ENCODE results near the gene COBL.

COBL gene

DNA sequence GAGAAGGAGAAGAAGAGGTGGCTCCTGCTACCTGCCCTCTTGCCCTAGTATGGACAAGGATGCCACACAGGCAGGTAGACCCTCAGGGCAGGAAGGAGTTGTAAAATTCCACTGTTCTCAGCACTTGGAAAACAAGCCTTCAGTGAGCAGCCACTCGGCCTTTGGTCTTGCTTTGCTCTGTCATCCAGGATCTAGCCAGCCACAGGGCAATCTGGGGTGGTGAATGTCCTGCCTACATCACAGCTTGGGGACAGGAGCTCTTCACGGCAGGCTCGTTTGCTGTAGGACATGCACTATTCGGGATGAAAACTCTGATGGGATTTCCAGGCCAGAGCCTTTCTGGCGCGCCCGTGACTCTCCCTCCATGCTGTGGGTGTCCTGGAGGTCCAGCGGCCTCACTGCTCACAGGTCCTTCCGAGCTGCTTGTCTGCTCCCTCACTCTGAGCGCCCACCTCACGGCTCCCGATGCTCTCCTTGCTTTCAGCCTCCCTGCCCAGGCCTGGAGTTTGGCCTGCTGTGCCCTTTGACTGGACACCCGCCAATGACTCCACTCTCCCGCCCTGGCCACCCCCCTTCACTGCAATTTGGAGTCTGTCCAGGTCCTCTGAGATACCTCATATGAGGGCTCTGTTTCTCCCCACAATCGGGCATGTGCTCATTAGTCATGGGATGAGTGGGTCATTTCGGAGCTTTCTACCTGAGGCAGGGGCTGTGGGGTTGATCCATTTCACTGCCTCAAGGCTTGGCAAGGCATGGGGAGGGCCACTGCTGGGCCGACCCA is 306.7 kb downstream of the COBL start:
- TF ChIP-seq TAF1 (IDR thresholded peaks at IDR 0.05; ENCODE audit: borderline replicate concordance, insufficient read depth, low read length) (no peak), POLR2AphosphoS5 (IDR thresholded peaks at IDR 0.05; ENCODE audit: low read depth, low read length) (no peak), FOXP2 (optimal IDR thresholded peaks at IDR 0.05; ENCODE audit: borderline replicate concordance, extremely low read depth, extremely low read length, insufficient read depth) (no peak), SIN3A (IDR thresholded peaks at IDR 0.05; ENCODE audit: borderline replicate concordance, insufficient read depth, low read length) (no peak)
- TF ChIP-seq, protein P1, sequence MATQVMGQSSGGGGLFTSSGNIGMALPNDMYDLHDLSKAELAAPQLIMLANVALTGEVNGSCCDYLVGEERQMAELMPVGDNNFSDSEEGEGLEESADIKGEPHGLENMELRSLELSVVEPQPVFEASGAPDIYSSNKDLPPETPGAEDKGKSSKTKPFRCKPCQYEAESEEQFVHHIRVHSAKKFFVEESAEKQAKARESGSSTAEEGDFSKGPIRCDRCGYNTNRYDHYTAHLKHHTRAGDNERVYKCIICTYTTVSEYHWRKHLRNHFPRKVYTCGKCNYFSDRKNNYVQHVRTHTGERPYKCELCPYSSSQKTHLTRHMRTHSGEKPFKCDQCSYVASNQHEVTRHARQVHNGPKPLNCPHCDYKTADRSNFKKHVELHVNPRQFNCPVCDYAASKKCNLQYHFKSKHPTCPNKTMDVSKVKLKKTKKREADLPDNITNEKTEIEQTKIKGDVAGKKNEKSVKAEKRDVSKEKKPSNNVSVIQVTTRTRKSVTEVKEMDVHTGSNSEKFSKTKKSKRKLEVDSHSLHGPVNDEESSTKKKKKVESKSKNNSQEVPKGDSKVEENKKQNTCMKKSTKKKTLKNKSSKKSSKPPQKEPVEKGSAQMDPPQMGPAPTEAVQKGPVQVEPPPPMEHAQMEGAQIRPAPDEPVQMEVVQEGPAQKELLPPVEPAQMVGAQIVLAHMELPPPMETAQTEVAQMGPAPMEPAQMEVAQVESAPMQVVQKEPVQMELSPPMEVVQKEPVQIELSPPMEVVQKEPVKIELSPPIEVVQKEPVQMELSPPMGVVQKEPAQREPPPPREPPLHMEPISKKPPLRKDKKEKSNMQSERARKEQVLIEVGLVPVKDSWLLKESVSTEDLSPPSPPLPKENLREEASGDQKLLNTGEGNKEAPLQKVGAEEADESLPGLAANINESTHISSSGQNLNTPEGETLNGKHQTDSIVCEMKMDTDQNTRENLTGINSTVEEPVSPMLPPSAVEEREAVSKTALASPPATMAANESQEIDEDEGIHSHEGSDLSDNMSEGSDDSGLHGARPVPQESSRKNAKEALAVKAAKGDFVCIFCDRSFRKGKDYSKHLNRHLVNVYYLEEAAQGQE (IDR thresholded peaks at IDR 0.05; ENCODE audit: insufficient read depth in 1 of 2, low read depth in 2 of 2, low read length in 2 of 2) = no peak

DNA sequence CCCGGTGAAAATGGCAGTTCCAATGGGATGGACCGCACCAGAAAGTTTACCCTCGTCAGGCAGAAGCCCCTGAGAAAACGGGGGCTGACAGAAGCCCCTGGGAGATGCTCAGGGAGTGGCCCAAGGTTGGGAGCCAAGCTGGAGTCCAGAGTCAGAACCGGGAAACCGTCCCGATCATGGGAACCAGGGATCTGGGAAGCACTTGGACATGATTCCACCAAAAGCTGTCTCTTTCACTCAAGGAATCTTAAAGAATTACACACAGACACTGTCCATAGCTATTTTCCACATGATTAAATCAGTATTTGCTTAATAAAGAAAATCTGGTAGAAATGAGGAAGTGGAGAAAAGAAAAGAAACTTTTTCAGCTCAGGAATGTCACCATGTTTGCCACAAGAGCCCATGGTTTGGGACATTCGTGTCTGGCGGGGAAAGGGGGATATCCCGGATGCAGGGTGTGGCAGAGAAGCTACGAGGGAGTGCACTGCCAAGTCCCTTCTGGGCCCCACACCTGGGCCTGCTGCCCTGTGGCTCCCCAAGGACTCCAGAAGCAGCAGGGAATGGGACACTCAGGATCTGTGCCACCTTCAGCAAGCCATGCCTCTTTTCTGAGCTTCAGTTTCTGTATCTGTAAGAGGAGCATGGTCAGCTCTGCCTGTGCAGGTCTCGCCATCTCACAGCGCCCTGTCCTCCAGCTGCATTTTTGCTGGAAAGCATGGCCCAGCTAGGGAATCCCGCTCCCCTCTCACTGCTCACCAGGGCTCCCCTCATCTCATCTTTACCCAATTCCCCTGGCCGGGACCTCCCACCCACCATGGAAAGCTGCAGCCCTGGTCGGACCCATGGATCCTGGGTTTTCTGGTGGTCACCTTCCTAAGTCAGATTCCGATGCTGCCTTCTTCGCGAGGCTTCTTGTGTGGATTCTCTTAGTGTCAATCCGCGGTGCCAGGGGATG is 308.8 kb downstream of the COBL start:
- no peak for TF ChIP-seq FOXP2 (optimal IDR thresholded peaks at IDR 0.05; ENCODE audit: borderline replicate concordance, extremely low read depth, extremely low read length, insufficient read depth)
- TF ChIP-seq TAF1 (IDR thresholded peaks at IDR 0.05; ENCODE audit: borderline replicate concordance, insufficient read depth, low read length) = no peak
- TF ChIP-seq SIN3A (IDR thresholded peaks at IDR 0.05; ENCODE audit: borderline replicate concordance, insufficient read depth, low read length) = no peak
- TF ChIP-seq, protein P1 (IDR thresholded peaks at IDR 0.05; ENCODE audit: insufficient read depth in 1 of 2, low read depth in 2 of 2, low read length in 2 of 2) = no peak
- TF ChIP-seq POLR2AphosphoS5 (IDR thresholded peaks at IDR 0.05; ENCODE audit: low read depth, low read length) = no peak

DNA sequence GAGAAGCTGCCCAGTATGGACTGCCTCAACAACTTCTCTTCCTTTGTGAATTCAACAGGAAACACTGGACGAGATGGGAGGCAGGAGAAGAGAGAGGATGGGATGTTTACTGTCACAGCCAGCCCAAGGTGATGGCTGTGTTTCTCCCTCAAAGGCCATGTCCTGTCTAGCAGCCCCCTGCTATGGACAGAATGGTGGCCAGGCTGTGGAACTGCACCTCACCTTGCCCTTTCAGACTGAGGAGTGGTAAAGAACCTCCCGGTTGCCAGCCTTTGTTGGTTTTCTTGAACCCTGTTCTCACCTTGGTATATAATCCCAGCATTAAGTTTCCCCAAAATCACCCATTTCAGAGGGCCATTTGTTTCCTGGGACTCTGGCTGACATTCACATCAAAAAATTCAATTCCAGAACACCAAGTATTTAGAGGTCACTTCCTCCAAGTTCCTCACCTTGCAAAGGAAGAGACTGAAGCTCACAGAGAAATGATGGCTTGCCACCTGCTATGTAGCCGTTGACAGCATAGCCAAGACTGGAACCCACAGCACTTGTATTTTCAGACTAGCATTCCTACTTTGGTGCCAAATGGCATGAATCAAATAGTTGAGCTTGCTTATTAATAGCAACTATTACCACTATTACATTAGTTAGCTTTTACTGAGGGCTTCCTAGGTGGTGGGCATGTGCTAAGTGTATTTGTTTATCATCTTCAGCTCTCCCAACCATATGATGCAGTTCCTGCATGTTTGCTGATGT is 309.9 kb downstream of the COBL start:
- TF ChIP-seq TAF1 (IDR thresholded peaks at IDR 0.05; ENCODE audit: borderline replicate concordance, insufficient read depth, low read length) (no peak), FOXP2 (optimal IDR thresholded peaks at IDR 0.05; ENCODE audit: borderline replicate concordance, extremely low read depth, extremely low read length, insufficient read depth) (no peak), SIN3A (IDR thresholded peaks at IDR 0.05; ENCODE audit: borderline replicate concordance, insufficient read depth, low read length) (no peak), POLR2AphosphoS5 (IDR thresholded peaks at IDR 0.05; ENCODE audit: low read depth, low read length) (no peak)
- TF ChIP-seq, protein P1 (IDR thresholded peaks at IDR 0.05; ENCODE audit: insufficient read depth in 1 of 2, low read depth in 2 of 2, low read length in 2 of 2) = no peak

DNA sequence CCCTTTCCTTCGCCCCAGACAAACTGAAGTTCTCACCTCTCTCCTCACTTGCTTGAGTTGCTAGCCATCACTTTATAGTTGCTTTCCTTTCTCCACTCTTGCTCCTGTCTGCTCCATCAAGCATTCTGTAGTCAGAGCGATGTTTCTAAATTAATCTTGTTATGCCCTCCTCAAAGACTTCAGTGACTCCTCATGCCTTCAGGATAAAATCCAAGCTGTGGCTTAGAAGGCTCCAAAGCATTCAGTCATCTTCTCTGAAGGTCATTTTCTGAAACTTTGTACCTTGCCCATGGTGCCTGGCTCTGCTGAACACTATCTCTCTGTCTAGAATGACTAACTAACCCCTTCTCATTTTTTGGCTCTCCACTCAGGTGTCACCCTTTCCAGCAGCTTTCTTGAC is 311.5 kb downstream of the COBL start:
- TF ChIP-seq FOXP2 (optimal IDR thresholded peaks at IDR 0.05; ENCODE audit: borderline replicate concordance, extremely low read depth, extremely low read length, insufficient read depth) = no peak
- TF ChIP-seq TAF1 (IDR thresholded peaks at IDR 0.05; ENCODE audit: borderline replicate concordance, insufficient read depth, low read length) = no peak
- TF ChIP-seq SIN3A (IDR thresholded peaks at IDR 0.05; ENCODE audit: borderline replicate concordance, insufficient read depth, low read length) = no peak
- TF ChIP-seq, protein P1 (IDR thresholded peaks at IDR 0.05; ENCODE audit: insufficient read depth in 1 of 2, low read depth in 2 of 2, low read length in 2 of 2) = no peak
- TF ChIP-seq POLR2AphosphoS5 (IDR thresholded peaks at IDR 0.05; ENCODE audit: low read depth, low read length) = no peak

All from PFSK-1 (cell line).